ENCODE results near the gene BTG4.

BTG4 gene

GRCh38 chr11:111512296-111513239 is at the start of gene BTG4:
Gene BTG4 (minus strand): TSS chr11:111512386. CDS start chr11:111498776, 13,610 bp downstream.
- DNase-seq (ENCODE audit: low spot score), result no peak

DNA sequence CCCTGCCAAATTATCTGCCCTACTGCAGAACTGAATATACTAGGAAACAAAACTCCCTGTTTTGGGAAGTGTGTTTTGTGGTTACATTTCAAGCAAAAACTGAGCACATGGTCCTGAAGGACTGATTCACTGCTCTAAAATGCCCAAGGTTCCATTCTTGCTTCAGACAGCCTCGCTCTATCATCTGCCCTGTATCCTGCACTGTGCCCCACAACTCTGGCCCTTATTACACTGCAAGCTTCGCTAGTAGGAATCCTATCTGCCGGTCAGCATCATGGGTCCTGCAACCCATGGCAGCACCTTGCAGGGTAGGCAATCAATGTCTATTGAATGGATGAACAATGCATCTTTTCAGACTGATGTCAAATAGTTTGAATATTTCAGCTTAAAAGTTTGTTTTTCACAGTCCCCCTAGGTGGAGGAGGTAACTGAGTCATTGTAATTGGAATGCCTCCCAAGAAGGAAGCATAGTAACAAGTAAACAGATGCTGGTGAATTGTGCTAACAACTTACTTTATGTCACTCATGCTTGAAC is 49.7 kb upstream of the BTG4 start:
- DNase-seq (ENCODE audit: low spot score), result no peak

DNA sequence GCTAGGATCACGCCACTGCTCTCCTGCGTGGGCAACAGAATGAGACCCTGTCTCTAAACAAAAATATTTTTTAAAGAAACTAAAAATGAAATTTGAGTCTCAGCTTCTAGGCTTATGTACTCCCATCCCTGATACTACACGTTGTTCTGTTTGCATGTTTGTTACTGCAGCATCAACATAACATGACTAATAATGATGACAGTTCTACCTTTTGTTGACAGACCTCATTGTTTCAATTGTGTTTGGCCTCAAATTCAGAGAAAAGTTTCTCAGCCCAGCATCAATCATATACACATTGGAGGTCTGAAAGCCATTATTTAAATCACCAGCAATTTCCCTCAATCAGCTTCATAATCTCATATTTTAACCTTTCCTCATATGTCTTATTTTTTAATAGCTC is 49.1 kb upstream of the BTG4 start:
- DNase-seq (ENCODE audit: low spot score), result no peak

GRCh38 chr11:111560800-111561199 is 48.6 kb upstream of the BTG4 start:
- DNase-seq (ENCODE audit: low spot score), result no peak

DNA sequence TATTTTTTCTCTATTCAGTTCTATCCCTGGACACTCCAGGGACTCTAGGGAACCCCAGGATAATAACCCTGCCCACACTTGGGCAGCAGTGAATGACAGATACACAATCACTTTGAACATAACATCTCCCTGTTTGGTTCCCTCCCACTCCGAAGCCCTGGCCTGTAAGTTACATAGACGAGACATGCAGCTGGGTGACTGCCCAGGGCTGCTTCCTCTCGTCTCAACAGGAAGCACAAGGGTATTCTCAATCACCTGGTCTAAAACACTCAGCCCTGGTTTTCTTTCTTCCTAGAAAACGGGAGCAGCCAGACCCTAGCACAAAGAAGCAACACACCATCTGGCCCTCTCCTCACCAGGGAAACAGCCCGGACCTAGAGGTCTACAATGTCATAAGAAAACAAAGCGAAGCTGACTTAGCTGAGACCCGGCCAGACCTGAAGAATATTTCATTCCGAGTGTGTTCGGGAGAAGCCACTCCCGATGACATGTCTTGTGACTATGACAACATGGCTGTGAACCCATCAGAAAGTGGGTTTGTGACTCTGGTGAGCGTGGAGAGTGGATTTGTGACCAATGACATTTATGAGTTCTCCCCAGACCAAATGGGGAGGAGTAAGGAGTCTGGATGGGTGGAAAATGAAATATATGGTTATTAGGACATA is 47.7 kb upstream of the BTG4 start:
- no peak for DNase-seq (ENCODE audit: low spot score)

GRCh38 chr11:111557425-111558111 is 45.4 kb upstream of the BTG4 start:
- no peak for DNase-seq (ENCODE audit: low spot score)

- no peak for DNase-seq (ENCODE audit: low spot score)
These were observed 43.1 kb upstream of the BTG4 start for GRCh38 chr11:111555255-111555654.

- DNase-seq (ENCODE audit: low spot score), result no peak
These were observed 42.3 kb upstream of the BTG4 start for GRCh38 chr11:111554532-111554931.

- DNase-seq (ENCODE audit: low spot score), result no peak
These were observed 38.1 kb upstream of the BTG4 start for GRCh38 chr11:111550258-111550657.

DNA sequence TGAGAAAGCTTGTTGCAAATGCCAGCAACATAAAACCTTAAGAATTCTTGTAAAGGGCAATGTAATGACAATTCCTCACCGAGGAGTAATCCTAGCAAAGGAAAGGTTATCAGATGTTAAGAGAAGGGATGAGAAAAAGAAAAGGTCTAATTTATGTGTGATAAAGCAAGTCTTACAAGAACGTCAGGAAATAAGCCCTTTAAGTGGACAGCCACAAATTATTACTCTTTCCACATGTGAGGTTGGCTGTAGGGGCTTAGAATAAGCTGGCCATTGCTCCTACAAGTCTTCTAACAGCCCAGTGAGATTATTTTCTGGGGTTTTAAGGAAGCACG is 37.6 kb upstream of the BTG4 start:
- no peak for DNase-seq (ENCODE audit: low spot score)

DNA sequence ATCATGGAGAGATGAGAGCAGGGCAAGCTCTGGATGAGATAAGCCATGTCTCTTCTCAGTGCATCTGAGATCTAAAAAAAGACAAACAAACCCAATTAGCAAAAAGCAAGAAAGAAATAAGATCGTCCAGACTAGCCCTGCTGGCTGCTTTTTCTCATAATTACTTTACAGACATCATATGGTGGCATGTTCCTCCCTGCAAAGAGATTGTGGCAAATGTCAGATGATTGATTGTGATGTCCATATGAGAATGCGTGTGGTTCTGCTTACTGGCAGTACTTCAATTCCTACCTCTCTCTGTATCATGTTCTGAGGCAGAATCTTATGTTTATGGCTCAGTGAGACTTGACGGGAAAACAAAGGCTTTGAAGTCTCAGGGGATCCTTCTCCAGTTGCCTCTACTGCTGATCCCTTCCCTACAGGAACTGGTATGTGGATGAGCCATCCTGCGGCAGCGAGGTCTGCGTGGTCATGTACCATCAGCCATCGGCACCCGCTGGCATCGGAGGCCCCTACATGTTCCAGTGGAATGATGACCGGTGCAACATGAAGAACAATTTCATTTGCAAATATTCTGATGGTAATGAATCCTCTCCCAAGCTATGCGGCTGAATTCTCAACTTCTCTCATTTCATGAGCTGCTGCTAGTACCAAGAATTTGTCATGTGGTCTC is 37.1 kb upstream of the BTG4 start:
- DNase-seq (ENCODE audit: low spot score), result no peak

DNA sequence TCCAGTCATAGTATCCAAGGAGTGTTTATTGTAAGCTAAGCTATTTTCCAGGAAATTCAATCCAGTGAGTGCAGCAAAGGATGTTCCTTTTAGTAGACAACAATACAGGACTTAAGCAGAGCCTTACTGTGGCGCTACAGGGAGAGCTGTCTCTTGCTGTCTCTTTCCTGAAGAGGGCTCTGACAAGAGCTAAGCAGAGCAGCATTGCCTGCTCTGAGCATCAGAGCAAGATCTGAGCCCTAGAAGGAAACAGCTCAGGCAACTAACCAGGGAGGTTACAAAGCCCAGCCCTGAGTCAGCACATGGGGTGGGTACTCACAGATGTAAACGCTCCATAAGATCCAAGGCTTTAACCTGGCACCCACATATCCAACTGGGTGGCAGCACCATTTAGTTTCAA is 36.3 kb upstream of the BTG4 start:
- DNase-seq (ENCODE audit: low spot score), result no peak

DNA sequence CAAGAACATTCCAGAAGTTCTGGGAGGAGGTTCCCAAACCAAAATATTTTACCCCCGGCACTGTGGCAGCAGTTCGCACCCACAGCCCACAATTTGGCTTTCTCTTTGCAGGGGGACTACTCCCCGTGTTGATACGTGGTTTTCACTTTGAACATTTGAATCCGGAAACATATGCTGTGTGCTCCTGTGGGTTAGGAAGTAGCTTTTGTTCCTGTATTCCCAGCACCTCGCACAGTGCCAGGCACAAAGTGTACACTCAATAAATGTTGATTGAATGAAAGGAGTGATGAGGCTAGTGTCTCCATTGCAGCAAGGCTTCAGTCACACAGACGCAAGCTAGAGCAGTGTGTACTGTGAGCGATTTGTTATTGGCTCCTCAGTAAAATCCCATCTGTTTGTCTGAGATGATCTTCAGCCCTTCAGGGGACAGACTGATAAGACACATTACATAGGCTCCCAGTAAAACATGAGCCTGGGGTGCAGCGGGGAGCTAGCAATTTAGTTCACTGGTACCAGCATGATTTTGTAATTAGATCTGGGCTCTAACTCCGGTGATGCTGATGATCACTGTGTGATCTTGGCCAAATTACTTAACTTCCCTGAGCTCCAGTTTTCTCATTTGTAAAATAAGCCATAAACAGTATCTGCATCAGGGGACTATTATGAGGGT is 30.6 kb upstream of the BTG4 start:
- no peak for DNase-seq (ENCODE audit: low spot score)

- DNase-seq (ENCODE audit: low spot score), result no peak
These were observed 29.3 kb upstream of the BTG4 start for GRCh38 chr11:111541254-111542061.

DNA sequence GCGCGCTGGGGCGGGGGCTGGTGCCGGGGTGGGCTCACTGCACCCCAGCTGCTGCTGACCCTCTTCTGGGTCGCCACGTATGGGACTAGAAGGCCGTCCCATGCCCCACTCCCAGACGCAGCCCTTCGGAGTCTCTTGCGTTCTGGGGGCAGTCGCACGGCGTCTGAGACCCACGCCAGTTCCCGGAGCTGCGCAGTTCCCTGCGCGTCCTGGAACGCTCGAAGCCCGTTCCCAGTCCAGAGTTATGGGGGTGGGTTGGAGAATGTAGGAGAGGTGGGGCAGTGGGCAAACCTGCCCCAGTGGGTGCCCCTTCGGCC is 28.7 kb upstream of the BTG4 start:
- DNase-seq (ENCODE audit: low spot score), result no peak

DNA sequence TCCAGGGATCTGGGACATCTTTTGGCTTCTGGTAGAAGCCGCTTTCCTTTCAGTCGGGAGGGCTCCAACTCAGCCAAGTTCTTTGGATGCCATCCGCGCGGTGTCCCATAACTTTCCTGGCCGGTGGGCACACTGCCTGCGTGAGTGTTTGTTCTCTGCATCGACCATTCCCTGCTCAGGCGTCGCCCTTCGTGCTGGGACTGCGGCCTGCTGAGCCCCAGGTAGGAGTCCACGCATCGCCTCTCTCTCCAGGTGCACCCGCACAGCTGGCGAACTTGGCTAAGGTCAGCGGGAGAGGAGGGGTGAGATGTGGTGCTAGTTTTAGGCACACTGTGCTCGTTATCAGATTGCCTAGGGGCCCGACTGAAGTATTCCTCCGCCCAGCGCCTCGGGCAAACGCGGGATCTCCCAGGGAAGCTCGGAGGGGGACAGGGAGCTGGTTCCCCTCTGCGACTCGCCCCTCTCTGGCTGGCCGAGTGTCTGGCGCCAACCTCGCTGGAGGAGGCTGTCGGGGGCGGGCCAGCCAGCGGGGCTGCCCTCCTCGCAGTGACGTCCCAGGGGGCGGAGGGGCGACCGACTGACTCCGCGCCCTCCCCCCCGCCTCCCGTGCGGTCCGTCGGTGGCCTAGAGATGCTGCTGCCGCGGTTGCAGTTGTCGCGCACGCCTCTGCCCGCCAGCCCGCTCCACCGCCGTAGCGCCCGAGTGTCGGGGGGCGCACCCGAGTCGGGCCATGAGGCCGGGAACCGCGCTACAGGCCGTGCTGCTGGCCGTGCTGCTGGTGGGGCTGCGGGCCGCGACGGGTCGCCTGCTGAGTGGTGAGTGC is 28.1 kb upstream of the BTG4 start, which contains the start of gene LAYN:
Gene LAYN (plus strand): TSS at position 607 of the 823 bp plus-strand sequence. CDS start 124 bp downstream, at position 731.
- no peak for DNase-seq (ENCODE audit: low spot score)

DNA sequence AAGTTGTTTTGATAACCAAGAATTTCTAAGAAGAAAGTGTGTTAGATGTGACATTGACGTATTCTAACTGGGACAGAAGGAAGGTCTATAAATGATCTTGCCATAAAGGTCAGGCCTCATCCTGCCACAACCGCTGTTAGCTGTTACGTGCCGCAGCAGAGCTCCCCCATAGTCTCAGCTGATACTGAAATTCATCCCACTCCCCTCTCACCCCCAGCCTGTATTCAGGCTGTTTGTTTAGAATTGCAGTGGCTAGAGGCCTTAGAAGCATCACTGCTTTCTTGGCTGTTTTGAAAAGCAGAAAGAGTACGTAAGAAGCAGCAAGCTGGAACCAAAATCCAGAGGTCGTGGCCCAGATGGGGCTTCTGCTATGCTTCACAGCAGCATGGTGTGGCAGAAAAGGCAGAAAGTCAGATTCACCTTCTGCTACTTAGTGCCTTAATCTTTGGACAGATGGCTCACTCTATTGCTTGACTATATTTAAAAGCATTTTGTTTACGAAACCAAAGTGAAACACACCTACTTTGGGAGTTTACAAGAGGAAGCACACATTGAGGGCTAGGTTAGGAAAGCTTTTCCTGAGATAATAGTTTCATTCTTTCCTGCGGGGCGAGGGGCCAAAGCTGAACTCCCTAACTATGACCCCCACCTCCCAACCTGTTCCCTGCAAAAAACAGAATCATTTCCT is 27.4 kb upstream of the BTG4 start:
- DNase-seq (ENCODE audit: low spot score), result no peak

- no peak for DNase-seq (ENCODE audit: low spot score)
These were observed 26.4 kb upstream of the BTG4 start for GRCh38 chr11:111538407-111539114.

Data from HuH-7.5 (cell line).